HG03469 (cell line): Measurements from ENCODE around the gene MCM6.

Experiments
- ATAC-seq: cut with Tn5 transposase; IDR thresholded peaks from one replicate; pipeline ENCODE4 v1.9.1; 2021; ENCODE audit warnings: mild to moderate bottlenecking, moderate library complexity, moderate number of reproducible peaks; ENCODE audit not compliant: unreplicated experiment

The MCM6 gene

GRCh38 chr2:135870571-135870970, 5.7 kb downstream of the MCM6 start:
- ATAC-seq = peak; percentile 57

DNA sequence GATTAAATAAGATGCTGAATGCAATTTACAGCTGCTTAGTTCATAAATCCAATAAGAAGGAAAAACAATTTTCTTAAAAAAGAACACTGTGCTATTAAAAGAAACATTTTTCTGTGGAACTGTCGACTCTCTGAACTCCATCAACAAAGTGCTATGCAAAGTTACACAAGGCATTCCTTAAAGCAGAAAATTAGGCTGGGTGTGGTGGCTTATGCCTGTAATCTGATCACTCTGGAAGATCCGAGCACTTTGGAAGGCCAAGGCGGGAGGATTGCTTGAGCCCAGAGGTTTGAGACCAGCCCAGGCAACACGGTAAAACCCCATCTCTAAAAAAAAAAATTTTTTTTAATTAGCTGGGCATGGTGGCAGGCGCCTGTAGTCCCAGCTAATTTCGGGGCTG, 13.0 kb downstream of the MCM6 start:
- ATAC-seq = no peak

DNA sequence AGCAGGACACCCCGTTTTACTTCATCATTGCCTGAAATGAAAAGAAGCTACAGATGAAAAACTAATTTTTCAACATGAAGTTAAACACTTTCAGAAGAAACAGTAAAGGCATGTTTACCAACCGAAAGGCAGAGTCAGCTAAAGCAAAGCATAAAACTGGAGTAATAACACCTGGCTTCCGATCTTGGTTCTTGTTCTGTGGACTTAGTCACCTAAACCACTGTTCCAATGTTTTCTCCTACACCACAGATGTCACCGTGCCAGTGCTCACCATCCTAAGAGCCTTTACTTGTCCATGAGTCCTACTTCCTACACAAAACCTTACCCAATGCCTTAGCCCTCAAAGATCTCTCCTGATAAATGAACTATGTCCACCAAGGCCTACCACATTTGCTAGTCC, 13.5 kb downstream of the MCM6 start:
- ATAC-seq = no peak

DNA sequence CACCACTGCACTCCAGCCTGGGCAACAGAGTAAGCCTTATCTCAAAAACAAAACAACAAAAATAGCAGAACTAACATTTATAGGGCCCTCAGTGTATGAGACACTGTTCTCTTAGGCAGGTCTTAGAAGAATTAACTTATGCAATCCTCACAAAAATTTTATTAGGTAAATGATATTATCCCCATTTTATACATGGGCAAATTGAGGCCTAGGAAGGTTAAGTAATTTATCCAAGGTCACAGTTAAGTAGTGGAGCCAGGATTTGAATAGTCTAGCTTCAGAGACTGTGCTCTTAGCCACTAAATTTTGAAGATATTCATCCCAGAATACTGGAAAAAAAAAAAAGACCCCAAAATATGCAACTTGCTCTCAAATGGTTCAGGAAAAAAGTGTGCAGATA, 22.8 kb downstream of the MCM6 start:
- no peak for ATAC-seq

GRCh38 chr2:135851858-135852257, 24.4 kb downstream of the MCM6 start:
- ATAC-seq = no peak

DNA sequence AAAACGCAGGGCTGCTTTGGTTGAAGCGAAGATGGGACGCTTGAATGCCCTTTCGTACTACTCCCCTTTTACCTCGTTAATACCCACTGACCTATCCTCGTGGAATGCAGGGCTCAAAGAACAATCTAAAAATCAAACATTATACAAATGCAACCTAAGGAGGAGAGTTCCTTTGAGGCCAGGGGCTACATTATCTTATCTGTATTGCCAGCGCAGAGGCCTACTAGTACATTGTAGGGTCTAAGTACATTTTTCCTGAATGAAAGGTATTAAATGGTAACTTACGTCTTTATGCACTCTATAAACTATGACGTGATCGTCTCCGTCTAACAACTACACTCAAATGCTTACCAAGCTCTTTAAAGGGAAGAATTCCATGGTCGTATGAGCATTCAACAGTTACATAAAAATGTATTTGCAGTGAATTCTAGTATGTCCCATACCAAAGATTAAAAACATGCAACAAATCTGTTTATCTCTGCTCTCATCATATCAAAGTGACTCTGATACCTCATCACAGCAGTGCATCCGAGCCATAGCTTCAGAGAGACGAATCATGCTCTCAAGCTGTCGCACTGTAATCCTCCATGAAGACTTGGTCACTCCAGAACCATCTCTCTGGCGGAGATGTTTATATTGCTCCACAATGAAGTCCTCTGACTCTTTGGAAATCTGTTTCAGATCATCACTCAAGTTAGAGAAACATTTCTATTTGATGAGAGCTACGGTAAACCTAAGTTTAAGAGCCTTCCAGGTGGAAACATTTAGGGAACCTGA, 25.2 kb downstream of the MCM6 start:
- ATAC-seq = no peak

GRCh38 chr2:135849087-135849486, 27.2 kb downstream of the MCM6 start:
- ATAC-seq = no peak

GRCh38 chr2:135845997-135846396, 30.2 kb downstream of the MCM6 start:
- no peak for ATAC-seq

DNA sequence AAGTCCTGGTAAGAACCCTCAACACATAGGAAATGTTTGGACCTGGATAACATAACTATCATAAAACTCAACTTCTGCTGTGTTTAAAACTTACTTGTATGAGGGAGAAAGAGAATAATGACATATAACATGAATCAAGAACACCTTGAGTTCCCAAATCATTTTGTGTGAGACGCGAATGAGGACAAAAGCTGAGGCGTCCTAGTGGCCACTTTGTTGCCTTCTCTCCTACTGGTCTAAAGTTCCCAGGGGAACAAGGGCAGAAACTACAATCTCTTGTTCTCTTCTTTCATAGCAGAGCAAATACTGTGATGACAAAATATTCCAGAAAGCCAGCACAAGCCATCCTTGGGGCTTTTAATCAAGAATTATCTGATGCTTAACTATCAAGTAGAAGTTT, 31.0 kb downstream of the MCM6 start:
- ATAC-seq = no peak

- ATAC-seq = no peak
Measured at GRCh38 chr2:135844301-135844895, 31.8 kb downstream of the MCM6 start.

DNA sequence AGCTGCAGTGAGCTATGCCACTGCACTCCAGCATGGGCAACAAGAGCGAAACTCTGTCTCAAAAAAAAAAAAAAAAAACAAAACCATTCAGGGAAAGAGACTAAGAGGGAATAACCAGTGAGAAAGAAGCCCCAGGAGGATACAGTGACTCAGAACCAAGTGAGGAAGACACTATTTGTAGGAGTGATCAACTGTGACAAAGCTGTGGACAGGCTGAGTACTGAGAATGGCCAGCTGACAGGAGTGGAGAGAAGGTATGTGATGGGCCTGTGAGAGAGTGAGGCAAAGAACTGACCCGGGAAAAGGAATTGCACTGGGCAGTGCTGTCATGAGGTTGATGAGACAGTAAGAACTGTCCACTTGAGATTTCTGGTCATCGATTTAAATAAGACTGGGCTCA, 32.6 kb downstream of the MCM6 start:
- ATAC-seq = no peak

DNA sequence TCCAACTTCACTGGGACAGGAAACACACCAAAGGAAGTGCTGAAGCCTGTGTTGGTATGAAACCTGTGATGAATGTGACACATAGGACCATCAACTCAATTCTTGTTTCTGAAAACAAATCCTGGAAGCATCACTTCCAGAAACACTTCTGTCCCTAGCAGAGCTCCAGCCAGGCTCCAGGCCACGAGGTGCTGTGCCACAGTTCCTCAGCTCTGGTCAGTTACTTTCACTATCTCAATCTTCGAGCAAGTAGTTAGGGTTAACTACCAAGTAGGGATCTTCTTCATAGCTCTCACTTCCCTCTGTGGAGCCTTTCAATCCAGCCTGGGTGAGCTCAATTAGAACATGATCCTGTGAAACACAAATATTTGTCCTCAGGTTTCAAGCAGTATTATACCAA, 35.6 kb downstream of the MCM6 start:
- ATAC-seq = no peak

- ATAC-seq = no peak
Measured at GRCh38 chr2:135839713-135840112, 36.5 kb downstream of the MCM6 start.

DNA sequence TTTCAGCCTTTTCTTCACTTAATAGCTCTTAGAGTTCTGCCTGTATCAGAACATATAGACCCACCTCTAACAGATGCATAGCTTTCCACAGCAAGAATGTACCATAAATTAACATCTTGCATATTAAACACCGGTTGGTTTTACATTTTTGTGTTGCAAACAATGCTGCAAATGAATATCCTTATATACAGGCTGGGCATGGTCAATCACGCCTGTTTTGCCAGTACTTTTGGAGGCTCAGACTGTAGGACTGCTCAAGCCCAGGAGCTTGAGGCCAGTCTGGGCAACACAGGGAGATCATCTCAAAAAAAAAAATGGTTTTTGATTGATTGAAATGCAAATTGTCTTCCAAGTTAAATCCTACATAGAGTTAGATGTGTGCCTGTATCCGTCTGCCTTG, 37.7 kb downstream of the MCM6 start:
- ATAC-seq = no peak

- ATAC-seq = no peak
Measured at GRCh38 chr2:135836596-135837270, 39.5 kb downstream of the MCM6 start, which contains the start of gene LCT. Gene LCT (minus strand): TSS chr2:135837184. CDS start chr2:135837169, 15 bp downstream.

DNA sequence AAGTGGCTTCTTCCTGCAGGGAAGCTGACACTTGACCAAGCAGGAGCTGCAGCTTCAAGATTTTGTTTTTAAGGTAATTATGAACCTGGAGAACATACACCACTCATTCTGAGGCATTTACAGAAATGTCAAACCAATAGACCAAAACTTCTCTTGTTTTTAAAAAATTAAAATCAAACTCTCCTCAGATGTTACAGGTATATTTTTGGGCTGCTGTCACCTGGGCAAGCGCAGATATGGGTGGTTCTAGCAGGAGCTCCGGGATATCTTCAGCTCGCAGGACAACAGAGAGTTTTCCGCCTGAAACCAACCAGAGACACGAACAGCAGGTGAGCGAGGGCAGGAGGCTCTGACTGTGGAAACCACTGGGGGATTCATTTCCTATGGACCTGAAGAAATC, 43.4 kb downstream of the MCM6 start:
- no peak for ATAC-seq

- no peak for ATAC-seq
Measured at GRCh38 chr2:135831180-135831812, 44.9 kb downstream of the MCM6 start.

GRCh38 chr2:135829378-135830135, 46.7 kb downstream of the MCM6 start:
- no peak for ATAC-seq

- ATAC-seq = no peak
Measured at GRCh38 chr2:135826544-135826943, 49.7 kb downstream of the MCM6 start.

GRCh38 chr2:135825550-135826176, 50.6 kb downstream of the MCM6 start:
- no peak for ATAC-seq
